SK-N-SH treated with all-trans-retinoic acid at 6 μM for 48 hours (cell line): ENCODE results near the gene CASQ2.

Source experiments
- ARNTL ChIP-seq: fragments of 450-650 bp; formaldehyde crosslinking; IDR thresholded peaks from 2 replicates; pipeline ENCODE4 v1.5.0; 2020; ENCODE audit warnings: low read depth, mild to moderate bottlenecking, moderate library complexity, borderline replicate concordance
- BACH2 ChIP-seq: fragments of 250-450 bp; sonication (Bioruptor Pico); IDR thresholded peaks from 2 replicates; pipeline ENCODE4 v1.9.0; 2021; ENCODE audit warnings: mild to moderate bottlenecking, borderline replicate concordance
- ZNF565 ChIP-seq: fragments of 450-650 bp; formaldehyde crosslinking; conservative IDR thresholded peaks from 2 replicates; pipeline ENCODE4 v1.5.0; 2020; ENCODE audit warnings: low read depth, mild to moderate bottlenecking, moderate library complexity

DNA sequence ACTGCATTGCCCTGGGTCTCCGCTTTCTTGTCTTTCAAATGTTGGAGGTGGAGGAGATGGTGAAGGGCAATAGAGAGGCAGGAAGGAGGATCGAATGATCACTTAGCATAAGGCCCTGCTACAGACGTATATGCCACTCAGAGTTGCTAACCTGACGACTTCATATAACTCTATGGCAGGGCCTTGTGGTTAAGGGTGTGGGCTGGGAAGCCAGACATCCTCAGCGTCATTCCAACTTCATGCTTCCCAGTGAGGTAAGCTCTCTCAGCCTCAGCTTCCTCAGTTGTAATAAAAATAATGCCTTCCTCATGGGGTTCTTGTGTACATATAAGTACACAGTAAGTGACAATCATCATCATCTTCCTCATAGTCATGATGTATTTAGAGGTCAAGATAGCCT lies 54.6 kb downstream of the CASQ2 start:
- TF ChIP-seq BACH2 (CRISPR knock-in tag) (no peak), ZNF565 (CRISPR knock-in tag) (no peak), ARNTL (no peak)
